Mucosa of descending colon (tissue), 3 donors: ENCODE measurements around the gene FNDC3B. TPM values are rescaled to one million over a fixed set of nuclear protein-coding genes. Genes with fewer than 3 reads are reported as not detected.

Experiments
- ATAC-seq: fragments of 200-7000 bp; cut with Tn5 transposase; one replicate; pipeline ENCODE4 v1.9.1; 2020; ENCODE audit warnings: mild to moderate bottlenecking, moderate library complexity
- DNase-seq, 3 donors: peaks; one replicate each; pipeline ENCODE4 v3.0.0-alpha.2; 2020
- H3K36me3 ChIP-seq: fragments of 200-600 bp; one replicate; pipeline ENCODE4 v1.8.0; 2021; ENCODE audit warnings: low read depth, mild to moderate bottlenecking
- H3K4me1 ChIP-seq: fragments of 200-600 bp; one replicate; pipeline ENCODE4 v1.8.0; 2021; ENCODE audit warnings: low read depth, mild to moderate bottlenecking
- H3K4me3 ChIP-seq: fragments of 200-600 bp; one replicate; pipeline ENCODE4 v1.8.0; 2021; ENCODE audit warnings: mild to moderate bottlenecking
- H3K9me3 ChIP-seq: fragments of 200-600 bp; one replicate; pipeline ENCODE4 v1.8.0; 2021; ENCODE audit warnings: mild to moderate bottlenecking
- intact Hi-C, 2 donors: fragments of 100-400 bp; cut with DNase I in 1 of 2; cut with micrococcal nuclease in 1 of 2; formaldehyde crosslinking; loops; one replicate each; pipeline versions ENCODE4 v1.11.0 to v1.11.1; 2022; cut with DNase I, micrococcal nuclease
- total RNA-seq, 3 donors: library from RNA; stranded (reverse); fragmentation: NEBNext Ultra II Directional in 2 of 3; extraction: Animal tissue kit (Norgen Biotek cat#: 25700) in 2 of 3; gene quantifications; one replicate each; pipeline versions ENCODE4 v1.2.1 to v1.2.4, GENCODE V29; 2021 to 2023
- TF ChIP-seq, protein P1 (sequence below): fragments of 200-600 bp; IDR thresholded peaks from one replicate; pipeline ENCODE4 v1.8.0; 2022; ENCODE audit warnings: antibody characterized with exemption, mild to moderate bottlenecking
- donor health status: DM: no; HTN: no; CAD: no; lungs with moderate emphysema.
- donor health status: DM: no; HTN: no; CAD: no.
- donor health status: DM: no; HTN: yes; CAD: no.

The FNDC3B gene
- total RNA-seq, 3 donors from 2014 or later, result 107 to 132 (median 126) TPM

GRCh38 chr3:172023915-172024314 is 15.5 kb upstream of the FNDC3B start:
- Histone ChIP-seq H3K4me3 (no peak overlapping the region), H3K36me3 (no peaks in the 10 kb centered on the region), H3K4me1 (no peaks in the 10 kb centered on the region), H3K9me3 (no peaks in the 10 kb centered on the region)
- ATAC-seq (no peak), DNase-seq (no peak)
- TF ChIP-seq, protein P1, sequence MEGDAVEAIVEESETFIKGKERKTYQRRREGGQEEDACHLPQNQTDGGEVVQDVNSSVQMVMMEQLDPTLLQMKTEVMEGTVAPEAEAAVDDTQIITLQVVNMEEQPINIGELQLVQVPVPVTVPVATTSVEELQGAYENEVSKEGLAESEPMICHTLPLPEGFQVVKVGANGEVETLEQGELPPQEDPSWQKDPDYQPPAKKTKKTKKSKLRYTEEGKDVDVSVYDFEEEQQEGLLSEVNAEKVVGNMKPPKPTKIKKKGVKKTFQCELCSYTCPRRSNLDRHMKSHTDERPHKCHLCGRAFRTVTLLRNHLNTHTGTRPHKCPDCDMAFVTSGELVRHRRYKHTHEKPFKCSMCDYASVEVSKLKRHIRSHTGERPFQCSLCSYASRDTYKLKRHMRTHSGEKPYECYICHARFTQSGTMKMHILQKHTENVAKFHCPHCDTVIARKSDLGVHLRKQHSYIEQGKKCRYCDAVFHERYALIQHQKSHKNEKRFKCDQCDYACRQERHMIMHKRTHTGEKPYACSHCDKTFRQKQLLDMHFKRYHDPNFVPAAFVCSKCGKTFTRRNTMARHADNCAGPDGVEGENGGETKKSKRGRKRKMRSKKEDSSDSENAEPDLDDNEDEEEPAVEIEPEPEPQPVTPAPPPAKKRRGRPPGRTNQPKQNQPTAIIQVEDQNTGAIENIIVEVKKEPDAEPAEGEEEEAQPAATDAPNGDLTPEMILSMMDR, result no peak
- intact Hi-C loops, result no loop called here

GRCh38 chr3:172024679-172025078 is 14.7 kb upstream of the FNDC3B start:
- intact Hi-C loops, result no loop called here
- Histone ChIP-seq H3K9me3 (no peaks in the 10 kb centered on the region), H3K4me3 (no peak overlapping the region), H3K4me1 (no peaks in the 10 kb centered on the region), H3K36me3 (no peaks in the 10 kb centered on the region)
- ATAC-seq (no peak), DNase-seq (no peak)
- TF ChIP-seq, protein P1, result no peak

GRCh38 chr3:172029425-172030098 is 9.8 kb upstream of the FNDC3B start:
- TF ChIP-seq, protein P1, result no peak
- DNase-seq (no peak), ATAC-seq (peak; percentile 38)
- Histone ChIP-seq H3K4me3 (no peak overlapping the region), H3K9me3 (no peaks in the 10 kb centered on the region), H3K4me1 (no peaks in the 10 kb centered on the region), H3K36me3 (no peaks in the 10 kb centered on the region)
- intact Hi-C loops, result loop anchor here in 1 of 2 donors (10.0 kb wide), 1 partner anchor 305 kb away; no protein-coding TSS in a partner anchor

DNA sequence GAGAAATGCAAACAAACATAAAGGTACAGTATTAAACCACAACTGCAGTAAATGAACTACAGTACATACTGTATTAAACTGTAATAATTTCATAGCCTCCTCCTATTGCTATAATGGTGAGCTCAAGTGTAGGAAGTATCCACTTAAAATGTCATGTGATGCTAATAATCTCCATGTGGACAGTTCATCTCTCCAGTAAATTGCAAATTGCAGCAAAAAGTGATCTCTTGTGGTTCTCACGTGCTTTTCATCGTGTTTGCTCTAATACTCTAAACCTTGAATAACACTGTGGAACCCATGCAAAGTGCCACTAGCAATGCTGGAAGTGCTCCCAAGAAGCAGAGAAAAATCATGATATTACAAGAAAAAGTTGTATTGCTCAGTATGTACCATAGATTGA is 9.2 kb upstream of the FNDC3B start:
- no peak overlapping the region for H3K4me3 ChIP-seq
- H3K9me3 ChIP-seq, result no peaks in the 10 kb centered on the region
- intact Hi-C loops, result loop anchor here in 1 of 2 donors (10.0 kb wide), 1 partner anchor 305 kb away; no protein-coding TSS in a partner anchor
- DNase-seq (no peak), ATAC-seq (no peak)
- H3K36me3 ChIP-seq, result no peaks in the 10 kb centered on the region
- no peaks in the 10 kb centered on the region for H3K4me1 ChIP-seq
- TF ChIP-seq, protein P1, result no peak

DNA sequence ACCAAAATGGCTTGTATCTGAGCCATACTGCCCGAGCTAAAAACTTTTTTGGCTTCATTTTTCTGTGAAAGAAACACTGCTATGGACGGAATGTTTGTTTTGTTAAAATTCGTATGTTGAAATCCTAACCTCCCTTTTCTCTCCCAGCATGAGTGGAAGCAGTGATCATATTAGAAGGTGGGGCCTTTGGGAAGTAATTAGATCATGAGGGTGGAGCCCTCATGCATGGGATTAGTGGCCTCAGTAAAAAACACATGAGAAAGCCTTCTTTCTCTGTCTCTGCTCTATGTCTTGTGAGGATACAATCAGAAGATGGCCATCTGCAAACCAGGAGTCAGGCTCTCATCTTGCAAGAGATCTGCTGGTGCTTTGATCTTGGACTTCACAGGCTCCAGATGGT is 7.4 kb upstream of the FNDC3B start:
- DNase-seq, result no peak
- Histone ChIP-seq H3K9me3 (no peaks in the 10 kb centered on the region), H3K36me3 (no peaks in the 10 kb centered on the region), H3K4me3 (no peak overlapping the region), H3K4me1 (no peaks in the 10 kb centered on the region)
- TF ChIP-seq, protein P1, result no peak
- no peak for ATAC-seq
- intact Hi-C loops, result loop anchor here in 1 of 2 donors (10.0 kb wide), 1 partner anchor 303 kb away; no protein-coding TSS in a partner anchor
